SK-N-DZ (cell line): ENCODE results near the gene AJAP1.

Experiments used
- DNase-seq: peaks from one replicate; pipeline ENCODE4 v3.0.0-alpha.2; 2015; ENCODE audit warnings: low spot score

The AJAP1 gene

GRCh38 chr1:4678066-4678717 is 23.8 kb downstream of the AJAP1 start:
- DNase-seq = no peak

DNA sequence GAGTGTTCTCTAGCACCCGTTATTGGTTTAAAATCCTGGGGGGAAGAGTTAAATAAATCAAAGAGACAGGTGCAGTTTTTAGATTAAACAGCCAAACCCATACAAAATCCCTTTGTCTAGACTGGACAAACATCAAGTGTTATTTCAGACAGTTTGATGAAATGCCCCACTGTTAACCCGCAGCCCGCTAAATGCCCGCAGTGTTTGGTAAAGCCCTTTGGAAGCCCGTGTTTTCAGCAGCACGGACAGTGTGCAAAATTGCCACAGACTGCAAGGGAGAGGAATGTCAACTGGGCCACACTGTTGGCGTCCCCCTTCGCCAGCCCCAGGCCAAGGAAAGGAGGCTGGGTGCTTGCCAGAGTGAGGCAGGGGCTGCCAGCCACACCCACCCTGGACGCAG is 26.6 kb downstream of the AJAP1 start:
- no peak for DNase-seq

DNA sequence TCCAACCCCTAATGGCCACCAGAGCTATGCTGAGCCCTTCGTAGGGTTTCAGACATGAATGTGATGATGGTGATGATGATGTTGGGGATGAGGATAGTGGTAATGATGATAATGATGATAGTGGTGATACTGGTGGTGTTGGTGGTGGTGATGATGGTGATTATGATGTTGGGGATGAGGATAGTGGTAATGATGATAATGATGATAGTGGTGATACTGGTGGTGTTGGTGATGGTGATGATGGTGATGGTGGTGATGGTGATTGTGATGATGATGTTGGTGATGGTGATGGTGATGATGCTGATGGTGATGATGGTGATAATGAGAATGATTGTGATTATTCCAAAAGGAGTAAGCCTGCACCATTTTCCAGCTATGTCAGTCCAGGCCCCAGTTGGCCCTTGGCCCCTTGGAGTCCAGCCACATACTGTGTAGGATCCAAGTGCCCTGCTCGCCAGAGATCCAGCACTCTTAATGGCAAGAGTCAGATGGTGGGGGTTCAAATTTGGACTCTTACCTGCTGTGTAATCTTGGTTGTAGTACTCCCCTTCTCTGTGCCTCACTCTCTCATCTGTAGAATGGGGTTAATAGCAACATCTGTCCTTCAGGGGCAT is 28.3 kb downstream of the AJAP1 start:
- no peak for DNase-seq

DNA sequence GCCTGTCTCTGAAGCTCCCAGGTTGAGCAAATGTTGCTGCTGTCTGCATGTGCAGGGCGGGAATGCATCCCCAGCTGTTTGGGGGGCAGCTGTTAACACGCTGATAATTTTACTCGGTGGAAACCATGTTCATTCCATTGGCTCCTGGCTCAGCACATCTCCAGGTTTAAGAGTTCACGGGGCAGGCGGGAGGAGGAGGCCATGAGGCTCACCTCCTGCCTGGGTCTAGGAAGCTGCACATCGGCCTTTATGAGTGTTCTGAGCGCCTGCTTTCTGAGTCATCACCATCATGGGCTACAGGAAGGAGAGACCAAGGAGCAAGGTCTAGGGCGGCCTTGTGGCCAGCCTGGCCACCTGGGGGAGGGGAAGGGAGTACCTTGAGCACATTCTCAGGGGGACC is 29.7 kb downstream of the AJAP1 start:
- DNase-seq = no peak

- no peak for DNase-seq
Measured at GRCh38 chr1:4684864-4685522, 30.6 kb downstream of the AJAP1 start.

DNA sequence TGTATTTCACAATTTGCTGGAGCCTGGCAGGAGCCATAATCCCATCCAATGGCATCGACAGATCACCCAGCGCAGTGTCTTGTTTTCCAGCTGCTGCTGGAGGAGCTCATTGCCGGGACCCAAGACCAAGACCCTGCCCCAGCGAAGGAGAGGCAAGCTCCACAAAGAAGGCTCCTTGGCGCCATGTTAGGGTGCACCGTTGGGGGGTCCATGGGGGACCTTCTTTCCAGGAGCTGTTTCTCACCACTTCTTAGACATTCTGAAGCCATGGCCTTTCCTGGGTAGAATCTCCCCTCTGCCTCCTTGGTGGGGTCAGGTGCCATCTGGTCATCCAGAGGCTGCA is 31.1 kb downstream of the AJAP1 start:
- DNase-seq = no peak

- DNase-seq = no peak
Measured at GRCh38 chr1:4687943-4688342, 33.5 kb downstream of the AJAP1 start.

GRCh38 chr1:4689271-4689935 is 35.0 kb downstream of the AJAP1 start:
- no peak for DNase-seq

DNA sequence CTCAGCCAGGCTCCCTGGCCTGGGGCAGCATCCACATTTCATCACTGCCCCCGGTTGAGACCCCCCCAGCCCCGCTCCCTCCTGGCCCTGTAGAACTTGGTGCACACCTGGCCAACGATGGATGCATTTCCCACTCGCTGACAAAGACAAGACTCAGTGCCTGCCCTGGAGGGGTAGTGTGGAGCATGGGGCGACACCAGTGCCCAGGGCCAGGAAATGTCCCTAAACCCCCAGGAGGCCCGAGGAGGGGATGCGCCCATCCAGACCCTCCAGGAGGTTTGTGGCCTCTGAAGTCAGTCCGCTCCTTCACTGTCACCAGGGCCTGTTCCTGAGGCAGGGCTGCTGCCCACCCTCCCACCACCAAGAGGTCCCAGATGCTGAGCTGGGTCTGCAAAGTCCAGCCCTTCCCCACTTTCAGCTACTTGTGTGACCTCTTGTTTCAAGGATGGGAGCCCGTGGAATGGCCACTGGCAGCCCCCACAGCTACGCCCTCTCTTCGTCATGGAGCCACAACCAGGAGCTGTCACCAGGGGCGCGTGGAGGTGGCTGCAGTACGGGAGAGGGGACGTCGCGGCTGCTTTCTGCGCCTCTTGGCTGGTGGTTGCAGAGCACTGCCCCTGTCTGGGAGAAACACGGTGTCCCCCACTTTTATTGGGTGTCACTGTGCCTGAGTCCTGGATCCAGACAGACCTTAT is 35.7 kb downstream of the AJAP1 start:
- no peak for DNase-seq

DNA sequence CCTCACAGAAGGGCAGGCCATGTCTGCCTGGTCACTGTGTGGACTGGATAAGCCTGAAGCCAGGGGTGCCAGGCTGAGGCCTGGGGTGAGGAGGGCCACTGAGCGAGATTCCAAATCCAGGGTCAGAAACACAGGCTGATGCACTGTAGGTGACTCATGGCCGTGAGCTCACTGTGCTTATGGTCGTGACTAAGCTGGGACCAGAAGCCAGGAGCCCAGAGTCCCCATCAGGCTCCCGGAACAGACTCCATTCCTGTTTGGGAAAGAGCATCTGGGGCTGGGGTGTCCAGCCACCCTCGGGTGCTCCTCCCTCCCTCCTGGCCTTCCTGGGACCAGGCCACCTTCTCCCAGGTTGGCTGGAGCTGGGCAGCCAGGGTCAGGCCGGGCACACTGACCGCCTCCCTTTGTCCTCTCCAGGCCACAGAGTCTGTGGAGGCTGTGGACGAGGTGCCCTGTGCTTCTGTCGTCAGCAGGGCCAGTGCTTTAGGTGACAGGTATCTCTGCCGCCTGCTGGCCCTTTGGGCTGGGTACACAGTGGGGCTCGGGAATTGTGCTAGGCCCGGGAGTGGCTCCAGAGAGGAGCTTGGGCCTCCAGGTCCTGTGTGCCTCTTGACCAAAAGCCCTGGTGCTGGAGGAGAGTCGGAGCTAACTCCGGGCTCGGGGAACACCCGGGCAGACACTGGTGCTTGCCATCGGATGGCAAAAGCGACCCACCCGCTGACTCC is 36.7 kb downstream of the AJAP1 start:
- DNase-seq = no peak

DNA sequence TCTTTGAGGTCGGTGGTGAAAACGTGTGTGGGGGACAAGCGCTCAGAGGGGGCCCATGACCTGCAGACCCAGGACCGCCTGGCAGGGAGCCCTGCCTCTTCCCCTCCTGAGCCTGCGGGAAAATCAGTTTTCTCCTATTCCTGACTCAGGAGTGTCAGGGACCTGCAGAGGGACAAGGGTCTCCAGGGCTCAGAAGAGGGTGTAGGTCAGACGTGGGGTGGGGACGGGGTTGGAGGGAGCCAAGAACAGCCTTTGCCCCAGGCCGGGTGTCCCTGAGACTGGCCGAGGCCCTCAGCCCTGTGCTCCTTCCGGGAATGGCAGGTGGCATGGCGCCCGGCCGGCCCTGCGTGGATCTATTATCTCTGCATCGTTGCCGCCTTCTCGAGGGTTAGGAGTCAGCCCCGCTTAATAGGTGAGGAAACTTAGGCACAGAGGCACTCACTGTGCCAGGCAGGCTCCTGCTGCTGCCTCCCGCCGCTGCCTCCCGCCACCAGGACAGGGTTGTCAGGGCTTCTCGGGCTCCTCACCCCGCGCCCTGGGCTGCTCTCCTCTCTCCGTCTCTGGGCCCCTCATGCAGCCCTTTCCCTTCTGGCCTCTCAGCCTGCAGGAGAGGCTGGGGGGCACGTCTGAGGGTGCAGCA is 37.5 kb downstream of the AJAP1 start:
- no peak for DNase-seq

GRCh38 chr1:4692437-4692836 is 38.0 kb downstream of the AJAP1 start:
- no peak for DNase-seq

GRCh38 chr1:4693331-4693730 is 38.9 kb downstream of the AJAP1 start:
- no peak for DNase-seq

- DNase-seq = no peak
Measured at GRCh38 chr1:4693891-4694290, 39.5 kb downstream of the AJAP1 start.

- no peak for DNase-seq
Measured at GRCh38 chr1:4694492-4694891, 40.1 kb downstream of the AJAP1 start.

- DNase-seq = no peak
Measured at GRCh38 chr1:4695241-4695640, 40.8 kb downstream of the AJAP1 start.

GRCh38 chr1:4696161-4696745 is 41.8 kb downstream of the AJAP1 start:
- no peak for DNase-seq

DNA sequence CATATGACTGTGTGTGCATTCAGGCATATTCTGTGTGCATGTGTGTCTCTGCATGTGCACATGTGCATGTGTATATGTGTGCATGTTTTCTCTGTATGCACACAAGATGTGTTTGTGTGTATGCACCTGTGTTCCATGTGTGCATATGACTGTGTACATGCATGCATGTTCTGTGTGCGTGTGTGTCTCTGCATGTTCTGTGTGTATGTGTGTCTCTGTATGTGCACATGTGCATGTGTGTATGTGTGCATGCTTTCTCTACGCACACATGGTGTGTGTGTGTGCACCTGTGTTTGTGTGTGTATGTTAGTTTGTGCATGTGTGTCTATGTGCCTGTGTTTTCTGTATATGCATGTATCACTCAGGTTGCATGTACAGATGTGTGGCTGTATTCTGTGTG is 42.3 kb downstream of the AJAP1 start:
- DNase-seq = no peak

- no peak for DNase-seq
Measured at GRCh38 chr1:4697801-4698200, 43.4 kb downstream of the AJAP1 start.

- no peak for DNase-seq
Measured at GRCh38 chr1:4698911-4699310, 44.5 kb downstream of the AJAP1 start.
